HG02970 (cell line): ENCODE data around the gene ZSCAN2.
A peak's percentile ranks its signal among the peaks of the same experiment; 100 is the strongest.
"Not testable (repeated sequence)": the region's sequence is repeated elsewhere in the genome, so short reads cannot be mapped to it uniquely, and the experiment has no call there.

Experiments used
- ATAC-seq: cut with Tn5 transposase; IDR thresholded peaks from one replicate; pipeline ENCODE4 v1.9.1; 2021; ENCODE audit warnings: mild to moderate bottlenecking, moderate library complexity, moderate number of reproducible peaks; ENCODE audit not compliant: unreplicated experiment, low FRiP score

The ZSCAN2 gene

GRCh38 chr15:84600687-84601554 is at the start of gene ZSCAN2:
Gene ZSCAN2 (plus strand): TSS chr15:84601009. CDS start chr15:84603928, 2,919 bp downstream.
- peak; percentile 97 for ATAC-seq

- ATAC-seq: not testable (repeated sequence)
Measured at GRCh38 chr15:84551624-84552023, 49.2 kb upstream of the ZSCAN2 start.

- ATAC-seq: no peak
Measured at GRCh38 chr15:84552896-84553295, 47.9 kb upstream of the ZSCAN2 start.

DNA sequence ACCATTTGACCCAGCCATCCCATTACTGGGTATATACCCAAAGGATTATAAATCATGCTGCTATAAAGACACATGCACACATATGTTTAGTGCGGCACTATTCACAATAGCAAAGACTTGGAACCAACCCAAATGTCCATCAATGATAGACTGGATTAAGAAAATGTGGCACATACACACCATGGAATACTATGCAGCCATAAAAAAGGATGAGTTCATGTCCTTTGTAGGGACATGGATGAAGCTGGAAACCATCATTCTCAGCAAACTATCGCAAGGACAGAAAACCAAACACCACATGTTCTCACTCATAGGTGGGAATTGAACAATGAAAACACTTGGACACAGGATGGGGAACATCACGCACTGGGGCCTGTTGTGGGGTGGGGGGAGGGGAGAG is 44.1 kb upstream of the ZSCAN2 start:
- not testable (repeated sequence) for ATAC-seq

DNA sequence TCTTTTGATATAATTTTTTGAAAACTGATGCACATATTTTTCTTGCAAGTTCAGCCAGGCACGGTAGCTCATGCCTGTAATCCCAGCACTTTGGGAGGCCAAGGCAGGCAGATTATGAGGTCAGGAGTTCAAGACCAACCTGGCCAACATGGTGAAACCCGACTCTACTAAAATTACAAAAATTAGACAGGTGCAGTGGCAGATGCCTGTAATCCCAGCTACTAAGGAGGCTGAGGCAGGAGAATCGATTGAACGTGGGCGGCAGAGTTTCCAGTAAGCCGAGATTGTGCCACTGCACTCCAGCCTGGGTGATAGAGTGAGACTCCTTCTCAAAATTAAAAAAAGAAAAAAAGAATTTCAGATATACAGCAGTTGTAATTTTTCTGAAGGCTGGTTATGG is 32.8 kb upstream of the ZSCAN2 start:
- ATAC-seq: not testable (repeated sequence)

GRCh38 chr15:84570164-84570735 is 30.6 kb upstream of the ZSCAN2 start:
- no peak for ATAC-seq

DNA sequence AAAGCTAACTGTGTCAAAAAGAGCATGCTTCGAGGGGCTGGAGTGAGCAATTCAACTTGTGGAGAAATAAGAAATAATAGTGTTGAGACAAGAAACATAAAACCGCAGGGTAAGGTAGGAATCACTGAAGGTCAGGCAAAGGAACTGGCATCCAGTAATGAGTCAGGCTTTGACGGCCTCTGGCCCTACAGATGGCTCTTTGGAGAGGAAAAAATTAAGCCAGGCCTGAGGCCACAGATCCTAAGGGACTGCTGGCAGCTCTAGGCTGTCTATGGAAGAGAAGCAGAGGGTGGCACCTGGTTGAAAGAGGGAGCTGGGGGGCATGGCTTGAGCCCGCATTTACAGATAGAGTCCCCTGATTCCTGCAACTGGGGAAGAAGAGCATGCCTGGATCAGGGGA is 28.6 kb upstream of the ZSCAN2 start:
- no peak for ATAC-seq

DNA sequence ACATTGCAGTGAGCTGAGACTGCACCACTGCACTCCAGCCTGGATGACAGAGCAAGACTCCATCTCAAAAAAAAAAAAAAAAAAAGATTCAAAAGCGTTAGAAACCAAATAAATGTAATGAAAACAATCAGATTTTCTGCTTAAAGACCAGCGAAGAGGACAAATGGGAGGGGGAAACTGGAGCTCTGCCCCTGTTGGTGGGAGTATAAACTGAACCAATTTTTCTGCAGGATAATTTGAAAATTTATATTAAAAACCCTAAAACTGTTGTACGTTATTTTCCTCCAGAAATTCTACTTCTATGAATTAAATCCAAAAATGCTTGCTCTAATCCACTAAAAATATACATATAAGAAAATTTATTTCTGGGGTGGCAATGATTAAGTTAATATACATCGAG is 25.3 kb upstream of the ZSCAN2 start:
- no peak for ATAC-seq

DNA sequence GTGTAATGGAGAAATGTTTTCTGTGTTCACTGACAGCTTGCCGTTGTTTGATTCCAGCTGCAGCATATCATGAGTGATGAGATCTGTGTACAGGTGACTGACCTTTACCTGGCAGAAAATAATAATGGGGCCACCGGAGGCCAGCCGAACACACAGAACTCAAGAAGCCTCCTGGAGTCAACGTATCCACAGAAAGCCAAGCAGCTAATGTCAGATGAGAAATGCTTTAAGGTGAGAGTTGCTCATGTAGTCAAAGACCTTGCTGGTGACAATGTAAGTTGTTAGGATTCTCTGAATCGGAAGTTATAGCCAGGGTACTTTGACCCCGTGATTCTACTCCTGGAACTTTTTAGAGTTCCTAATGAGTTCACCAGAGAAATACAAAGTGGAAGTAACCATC is 22.9 kb upstream of the ZSCAN2 start:
- ATAC-seq: not testable (repeated sequence)

GRCh38 chr15:84579261-84579721 is 21.5 kb upstream of the ZSCAN2 start:
- ATAC-seq: not testable (repeated sequence)

- not testable (repeated sequence) for ATAC-seq
Measured at GRCh38 chr15:84581676-84582428, 19.0 kb upstream of the ZSCAN2 start.

GRCh38 chr15:84582583-84583157 is 18.1 kb upstream of the ZSCAN2 start:
- no peak for ATAC-seq

- not testable (repeated sequence) for ATAC-seq
Measured at GRCh38 chr15:84583921-84584320, 16.9 kb upstream of the ZSCAN2 start.

- no peak for ATAC-seq
Measured at GRCh38 chr15:84586696-84587095, 14.1 kb upstream of the ZSCAN2 start.

- ATAC-seq: peak; percentile 86
Measured at GRCh38 chr15:84588053-84588874, 12.5 kb upstream of the ZSCAN2 start.

DNA sequence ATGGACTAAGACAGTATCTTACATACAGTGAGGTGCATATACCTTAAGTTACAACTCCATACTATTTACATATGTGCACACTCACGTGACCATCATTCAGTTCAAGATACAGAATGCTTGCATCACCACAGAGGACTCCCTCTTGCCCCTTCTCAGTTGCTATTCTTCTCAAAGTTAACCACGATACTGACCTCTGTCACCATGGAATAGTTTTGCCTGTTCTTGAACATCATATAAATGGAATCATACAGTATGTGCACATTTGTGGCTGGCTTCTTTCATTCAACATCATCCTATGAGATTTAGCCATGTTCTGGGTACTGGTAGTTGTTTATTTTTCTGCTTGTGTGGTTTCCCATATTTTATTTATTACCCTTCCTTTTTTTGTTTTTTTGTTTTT is 10.4 kb upstream of the ZSCAN2 start:
- ATAC-seq: no peak

DNA sequence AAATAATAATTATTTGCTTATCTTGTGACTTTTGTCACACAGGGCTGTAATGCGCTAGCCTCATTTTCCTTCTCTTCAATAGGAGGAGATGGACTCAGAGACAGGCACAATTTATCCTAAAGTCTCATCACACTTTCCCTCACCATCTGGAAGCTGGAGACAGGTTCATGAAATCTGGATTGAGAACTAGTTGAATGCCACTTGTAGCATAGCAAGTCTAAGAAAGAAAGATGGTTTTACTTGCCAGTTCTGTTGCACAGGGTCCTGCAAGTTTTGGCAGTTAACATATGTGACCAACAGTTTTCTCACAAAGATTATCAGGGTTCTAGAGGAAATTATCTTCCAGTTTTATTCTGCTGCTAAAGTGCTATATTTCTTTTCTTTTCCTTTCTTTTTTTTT is 9.0 kb upstream of the ZSCAN2 start:
- no peak for ATAC-seq

DNA sequence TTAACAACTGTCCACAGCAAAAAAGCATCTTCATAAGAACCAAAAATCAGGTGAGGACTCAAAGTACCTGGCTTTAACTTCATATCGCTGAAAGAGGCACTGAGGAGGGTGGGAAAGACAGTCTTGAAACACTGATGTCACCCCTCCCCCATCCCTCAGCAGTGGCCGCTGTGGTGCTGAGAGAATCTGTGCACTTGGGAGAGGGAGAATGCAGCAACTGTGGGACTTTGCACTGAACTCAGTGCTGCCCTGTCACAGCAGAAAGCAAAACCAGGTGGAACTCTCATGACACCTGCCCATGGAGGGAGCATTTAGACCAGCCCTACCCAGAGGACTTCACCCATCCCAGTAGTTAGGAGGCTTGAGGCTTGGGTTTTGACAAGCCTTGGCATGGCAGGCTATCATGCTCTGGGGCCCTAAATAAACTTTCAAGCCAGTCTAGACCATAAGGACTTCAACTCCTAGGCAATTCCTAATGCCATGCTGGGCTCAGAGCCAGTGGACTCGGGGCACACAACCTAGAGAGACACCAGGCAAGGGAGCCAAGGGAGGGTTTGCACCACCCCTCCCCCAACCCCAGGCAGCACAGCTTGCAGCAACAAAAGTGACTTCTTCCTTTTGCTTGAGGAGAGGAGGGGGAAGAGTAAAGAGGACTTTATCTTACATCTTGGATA is 6.1 kb upstream of the ZSCAN2 start:
- no peak for ATAC-seq

DNA sequence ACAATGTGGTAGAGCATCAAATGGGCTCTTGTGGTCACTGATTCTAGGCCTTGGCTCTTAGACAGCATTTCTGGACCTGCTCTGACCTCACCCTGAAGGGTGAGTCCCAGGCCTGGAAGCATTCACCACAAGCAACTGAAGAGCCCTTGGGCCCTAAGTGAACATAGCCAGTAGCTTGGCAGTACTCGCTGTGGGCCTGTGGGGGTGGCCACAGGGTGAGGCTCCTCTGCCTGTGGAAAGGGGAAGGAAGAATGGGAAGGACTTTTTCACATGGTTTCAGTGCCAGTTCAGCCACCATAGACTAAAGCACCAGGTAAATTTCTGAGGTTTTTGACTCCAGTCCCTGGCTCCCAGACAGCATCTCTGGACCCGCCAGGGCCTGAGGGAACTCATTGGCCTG is 5.1 kb upstream of the ZSCAN2 start:
- no peak for ATAC-seq
